DMS53 treated with DMSO at 0.1 percent for 48 hours (cell line): ENCODE results near the gene ADGRV1.

ENCODE experiments used
- DNase-seq: peaks from one replicate; lab custom pipeline; 2025; ENCODE audit not compliant: unreplicated experiment; lab: John Stamatoyannopoulos, UW

Gene ADGRV1, protein sequence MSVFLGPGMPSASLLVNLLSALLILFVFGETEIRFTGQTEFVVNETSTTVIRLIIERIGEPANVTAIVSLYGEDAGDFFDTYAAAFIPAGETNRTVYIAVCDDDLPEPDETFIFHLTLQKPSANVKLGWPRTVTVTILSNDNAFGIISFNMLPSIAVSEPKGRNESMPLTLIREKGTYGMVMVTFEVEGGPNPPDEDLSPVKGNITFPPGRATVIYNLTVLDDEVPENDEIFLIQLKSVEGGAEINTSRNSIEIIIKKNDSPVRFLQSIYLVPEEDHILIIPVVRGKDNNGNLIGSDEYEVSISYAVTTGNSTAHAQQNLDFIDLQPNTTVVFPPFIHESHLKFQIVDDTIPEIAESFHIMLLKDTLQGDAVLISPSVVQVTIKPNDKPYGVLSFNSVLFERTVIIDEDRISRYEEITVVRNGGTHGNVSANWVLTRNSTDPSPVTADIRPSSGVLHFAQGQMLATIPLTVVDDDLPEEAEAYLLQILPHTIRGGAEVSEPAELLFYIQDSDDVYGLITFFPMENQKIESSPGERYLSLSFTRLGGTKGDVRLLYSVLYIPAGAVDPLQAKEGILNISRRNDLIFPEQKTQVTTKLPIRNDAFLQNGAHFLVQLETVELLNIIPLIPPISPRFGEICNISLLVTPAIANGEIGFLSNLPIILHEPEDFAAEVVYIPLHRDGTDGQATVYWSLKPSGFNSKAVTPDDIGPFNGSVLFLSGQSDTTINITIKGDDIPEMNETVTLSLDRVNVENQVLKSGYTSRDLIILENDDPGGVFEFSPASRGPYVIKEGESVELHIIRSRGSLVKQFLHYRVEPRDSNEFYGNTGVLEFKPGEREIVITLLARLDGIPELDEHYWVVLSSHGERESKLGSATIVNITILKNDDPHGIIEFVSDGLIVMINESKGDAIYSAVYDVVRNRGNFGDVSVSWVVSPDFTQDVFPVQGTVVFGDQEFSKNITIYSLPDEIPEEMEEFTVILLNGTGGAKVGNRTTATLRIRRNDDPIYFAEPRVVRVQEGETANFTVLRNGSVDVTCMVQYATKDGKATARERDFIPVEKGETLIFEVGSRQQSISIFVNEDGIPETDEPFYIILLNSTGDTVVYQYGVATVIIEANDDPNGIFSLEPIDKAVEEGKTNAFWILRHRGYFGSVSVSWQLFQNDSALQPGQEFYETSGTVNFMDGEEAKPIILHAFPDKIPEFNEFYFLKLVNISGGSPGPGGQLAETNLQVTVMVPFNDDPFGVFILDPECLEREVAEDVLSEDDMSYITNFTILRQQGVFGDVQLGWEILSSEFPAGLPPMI (N-terminal part only)

GRCh38 chr5:90558344-90559192 is at the start of gene ADGRV1:
ADGRV1 (plus strand) TSS chr5:90558797; CDS start chr5:90558896, 99 bp downstream.
- peak; percentile 97 for DNase-seq

- DNase-seq = no peak
Observed at GRCh38 chr5:90510438-90510837, 48.2 kb upstream of the ADGRV1 start.

- DNase-seq = no peak
Observed at GRCh38 chr5:90514520-90514919, 44.1 kb upstream of the ADGRV1 start.

GRCh38 chr5:90518661-90519060 is 39.9 kb upstream of the ADGRV1 start:
- peak; percentile 84 for DNase-seq

DNA sequence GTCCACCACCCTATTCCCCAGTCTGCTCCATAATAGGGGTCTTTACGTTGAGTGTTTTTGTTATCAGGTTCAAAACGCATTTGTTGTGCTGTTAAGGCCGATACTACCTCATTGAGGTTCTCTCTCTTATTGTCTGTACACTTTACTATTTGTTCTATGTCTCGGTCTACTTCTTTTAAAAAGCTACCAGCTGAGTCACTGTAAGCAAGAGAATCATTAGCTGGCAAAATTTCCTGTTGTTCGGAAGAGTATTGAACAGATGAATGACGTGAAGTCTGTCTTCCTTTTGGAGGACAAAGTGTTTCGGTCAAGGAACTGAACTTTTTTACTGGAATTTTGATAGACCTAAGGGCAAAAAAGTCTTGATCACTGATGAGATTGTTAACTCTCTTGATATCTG is 39.5 kb upstream of the ADGRV1 start:
- peak; percentile 85 for DNase-seq

DNA sequence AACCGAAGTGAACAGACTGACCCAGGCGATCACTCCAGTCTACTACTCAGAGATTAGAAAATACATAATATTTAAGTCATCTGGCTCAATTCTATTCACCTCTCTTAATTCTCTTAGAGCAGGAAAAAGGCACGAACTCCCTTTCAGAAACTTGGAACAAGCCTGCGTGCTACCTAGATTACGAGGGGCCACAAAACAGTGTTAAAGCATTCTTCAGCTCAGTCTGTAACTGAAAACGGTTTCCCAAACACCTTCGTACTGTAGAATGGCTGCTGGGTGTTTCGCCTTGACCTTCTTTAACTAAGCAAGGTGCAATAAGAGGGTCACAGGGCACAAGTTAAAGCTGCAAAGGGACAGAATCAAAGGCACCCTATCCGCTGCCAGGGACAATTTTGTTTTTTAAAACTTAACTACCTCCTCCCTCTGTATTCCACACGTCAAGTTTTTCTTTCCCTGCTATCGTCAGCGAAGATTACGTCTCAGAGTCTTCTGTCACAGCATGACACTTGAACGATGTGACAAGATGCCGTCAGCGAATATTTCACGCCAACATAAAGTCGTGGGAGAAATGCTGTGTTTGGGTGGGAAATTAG is 29.9 kb upstream of the ADGRV1 start:
- no peak for DNase-seq

GRCh38 chr5:90529194-90529938 is 29.2 kb upstream of the ADGRV1 start, which contains the start of gene LYSMD3:
LYSMD3 (minus strand) TSS chr5:90529584; CDS start chr5:90525289, 4,295 bp downstream.
- DNase-seq = peak; percentile 86

- peak; percentile 57 for DNase-seq
Observed at GRCh38 chr5:90529939-90530677, 28.5 kb upstream of the ADGRV1 start.

- DNase-seq = no peak
Observed at GRCh38 chr5:90530736-90531487, 27.7 kb upstream of the ADGRV1 start.

DNA sequence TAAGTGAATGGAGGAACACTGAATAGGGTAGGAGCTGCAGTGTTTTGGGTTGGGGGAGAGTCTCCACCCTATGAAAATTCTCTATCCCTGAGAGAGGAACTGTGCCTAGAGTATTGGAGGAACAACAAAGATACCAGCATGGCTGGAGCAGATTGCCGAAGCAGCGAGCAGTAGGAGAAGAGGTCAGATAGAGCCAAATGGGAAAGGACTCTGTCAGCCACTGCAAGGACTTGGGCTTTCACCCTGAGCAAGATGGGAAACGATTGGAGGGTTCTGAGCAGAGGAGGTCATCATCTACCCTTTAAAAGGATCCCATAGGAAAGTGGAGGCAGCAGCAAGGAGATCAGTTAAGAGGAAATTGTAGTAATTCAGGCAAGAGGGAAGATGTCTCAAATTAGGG is 24.8 kb upstream of the ADGRV1 start:
- DNase-seq = no peak

GRCh38 chr5:90534922-90535321 is 23.7 kb upstream of the ADGRV1 start:
- DNase-seq = no peak

GRCh38 chr5:90542827-90543519 is 15.6 kb upstream of the ADGRV1 start:
- DNase-seq = no peak

GRCh38 chr5:90545511-90545910 is 13.1 kb upstream of the ADGRV1 start:
- no peak for DNase-seq

DNA sequence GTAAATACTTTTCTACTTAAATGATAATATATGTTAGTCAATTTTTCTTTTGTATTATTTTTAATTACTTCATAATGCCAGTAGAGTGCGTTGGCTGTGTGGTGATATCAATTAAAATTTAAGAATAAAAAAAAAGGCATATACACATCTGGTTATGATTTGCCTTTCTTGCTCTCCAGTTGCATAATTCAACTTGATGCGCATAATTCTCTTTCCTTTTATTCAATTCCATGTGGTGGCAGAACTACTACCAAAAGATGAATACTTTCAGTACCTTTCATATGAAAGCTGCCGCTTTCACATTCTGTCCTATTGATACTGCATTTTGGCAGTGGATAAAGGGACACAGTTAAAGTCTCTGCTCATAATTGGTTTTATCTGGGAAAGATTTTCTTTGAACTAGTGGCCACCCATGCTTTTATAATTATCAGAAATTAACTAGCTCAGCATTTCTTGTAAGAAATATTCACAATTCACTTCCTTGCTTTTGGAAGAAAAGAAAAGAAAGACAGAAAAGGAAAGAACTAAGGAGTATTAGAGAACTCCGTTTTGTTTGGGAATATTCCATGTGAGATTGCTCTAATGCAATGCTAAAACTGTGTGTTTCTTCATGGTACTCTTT is 12.3 kb upstream of the ADGRV1 start:
- DNase-seq = no peak

GRCh38 chr5:90547072-90547536 is 11.5 kb upstream of the ADGRV1 start:
- DNase-seq = peak; percentile 40

DNA sequence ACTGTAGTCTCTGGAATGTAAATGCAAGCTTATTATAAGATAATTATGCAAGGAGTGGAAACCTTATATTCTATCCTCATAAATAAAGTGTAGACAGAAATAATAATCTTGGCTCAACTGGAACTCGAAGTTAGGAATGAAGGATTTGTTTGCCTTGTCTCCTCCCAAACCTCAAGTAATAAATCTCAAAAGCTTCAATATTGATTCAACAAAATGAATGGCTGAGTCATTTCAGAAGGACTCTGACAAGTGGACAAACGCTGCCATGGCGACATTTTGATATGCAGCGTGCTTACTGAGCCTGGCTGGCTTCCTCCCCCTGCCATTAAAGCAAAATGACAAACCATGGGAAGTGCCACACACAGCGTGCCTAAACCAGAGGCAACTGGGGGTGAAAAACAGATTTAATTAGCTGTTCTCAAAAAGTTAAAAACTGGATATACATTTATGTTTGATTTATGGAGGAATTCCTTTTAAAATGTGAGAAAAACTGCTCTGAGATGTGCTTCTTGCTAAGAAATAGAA is 10.5 kb upstream of the ADGRV1 start:
- DNase-seq = peak; percentile 91
